LHCN-M2 (cell line): Measurements from ENCODE around the gene POLR3GL. TPM values are rescaled to one million over a fixed set of nuclear protein-coding genes. Genes with fewer than 3 reads are reported as not detected.
"Not testable (repeated sequence)": the region's sequence is repeated elsewhere in the genome, so short reads cannot be mapped to it uniquely, and the experiment has no call there.

ENCODE experiments used
- DNase-seq: peaks from one replicate; pipeline ENCODE4 v3.0.0-alpha.2; 2012; ENCODE audit warnings: low read depth
- polyA plus RNA-seq: library from polyadenylated mRNA; unstranded; fragments of >200 nt; gene quantifications from one replicate; pipeline ENCODE4 v1.2.1, GENCODE V29; 2012; ENCODE audit warnings: missing spikeins
- total RNA-seq: library from RNA; depleted of rRNA; stranded (reverse); fragments of >200 nt; gene quantifications from 2 replicates; pipeline ENCODE4 v1.2.3, GENCODE V29; 2014; rRNA removed

POLR3GL gene, protein sequence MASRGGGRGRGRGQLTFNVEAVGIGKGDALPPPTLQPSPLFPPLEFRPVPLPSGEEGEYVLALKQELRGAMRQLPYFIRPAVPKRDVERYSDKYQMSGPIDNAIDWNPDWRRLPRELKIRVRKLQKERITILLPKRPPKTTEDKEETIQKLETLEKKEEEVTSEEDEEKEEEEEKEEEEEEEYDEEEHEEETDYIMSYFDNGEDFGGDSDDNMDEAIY
- total RNA-seq = 27.8 and 32.0 TPM in 2 replicates
- 65.5 TPM for polyA plus RNA-seq

DNA sequence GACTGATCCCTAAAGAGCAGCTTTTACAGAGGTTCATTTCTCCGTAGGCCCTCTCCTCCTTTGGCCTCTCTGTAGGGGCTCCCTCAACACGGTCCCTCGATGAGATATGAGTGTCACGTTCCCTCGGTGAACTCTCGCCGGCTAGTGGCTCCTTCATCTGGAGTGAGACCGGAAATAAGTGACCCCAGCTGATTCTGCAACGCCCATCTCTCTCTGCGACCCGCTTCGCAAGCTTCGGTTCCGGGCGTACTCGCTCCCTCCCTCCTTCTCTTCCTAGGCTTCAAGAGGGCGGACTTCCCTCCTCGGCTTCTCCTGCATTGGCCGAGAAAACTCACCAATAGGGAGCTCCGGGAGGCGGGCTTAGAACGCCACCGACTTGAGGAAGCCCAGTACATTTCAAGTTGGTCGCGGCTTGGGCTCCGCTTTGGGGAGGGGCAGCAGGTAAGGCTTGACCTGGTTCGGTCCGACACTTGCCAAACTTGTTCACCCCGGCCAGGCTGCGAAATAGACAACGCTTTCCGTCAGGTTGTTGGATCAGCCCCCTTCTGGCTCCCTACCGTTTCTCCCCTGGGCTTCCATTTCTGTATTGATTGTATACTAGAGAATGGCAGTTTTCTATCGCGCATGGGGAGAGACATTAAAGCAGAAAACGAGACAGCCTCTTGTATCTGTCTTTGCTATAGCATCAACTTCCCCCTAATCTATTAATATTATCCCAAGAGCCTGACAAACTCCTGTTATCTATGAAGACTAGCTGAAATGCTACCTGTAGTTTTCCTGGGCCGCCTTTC, at the start of gene POLR3GL, which contains the start of gene ANKRD34A:
Gene POLR3GL, plus strand, starts transcription at position 363 of the 791 bp plus-strand sequence. CDS start 10,176 bp downstream, outside the sequence.
Gene ANKRD34A, minus strand, starts transcription at position 248 of the 791 bp plus-strand sequence. CDS start 2,816 bp downstream, outside the sequence.
- peak; percentile 94 for DNase-seq

DNA sequence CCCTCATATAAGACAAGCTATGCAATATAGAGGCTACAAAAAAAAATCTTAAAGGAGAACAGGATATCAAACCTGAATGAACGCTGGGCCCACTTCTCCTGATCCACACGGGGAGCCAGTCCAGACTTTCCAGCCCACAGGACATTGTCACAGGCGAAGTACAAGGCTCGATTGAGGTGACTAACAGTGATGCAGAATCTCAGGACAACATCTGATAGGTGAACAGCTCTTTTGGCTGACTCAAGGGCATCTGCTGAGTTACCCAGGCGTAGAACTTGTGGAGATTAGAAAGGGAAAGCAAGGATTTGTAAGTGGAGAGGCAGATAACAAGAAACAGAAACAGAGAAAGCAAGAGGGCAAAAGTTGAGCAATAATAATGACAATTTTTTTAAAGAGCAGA, 47.7 kb upstream of the POLR3GL start:
- DNase-seq = peak; percentile 28

DNA sequence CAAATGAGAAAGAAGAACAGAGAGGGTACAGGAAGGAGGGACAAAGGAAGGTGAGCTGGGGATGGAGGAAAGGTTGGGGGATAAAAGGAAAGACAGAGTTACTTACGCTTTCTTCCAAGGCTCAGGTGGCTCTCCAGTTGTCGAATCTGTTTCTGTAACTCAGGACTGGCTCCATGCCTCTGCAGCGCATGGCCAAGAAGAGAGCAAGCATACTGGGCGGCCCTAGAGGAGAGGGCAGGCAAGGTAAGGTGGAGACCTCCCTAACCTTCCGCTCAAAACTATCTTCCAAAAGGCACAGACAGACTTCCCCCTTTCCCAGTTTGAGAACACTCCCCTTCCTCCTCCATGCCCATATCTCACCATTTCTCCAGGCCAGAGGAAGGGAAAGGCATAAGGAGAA, 46.9 kb upstream of the POLR3GL start:
- no peak for DNase-seq

DNA sequence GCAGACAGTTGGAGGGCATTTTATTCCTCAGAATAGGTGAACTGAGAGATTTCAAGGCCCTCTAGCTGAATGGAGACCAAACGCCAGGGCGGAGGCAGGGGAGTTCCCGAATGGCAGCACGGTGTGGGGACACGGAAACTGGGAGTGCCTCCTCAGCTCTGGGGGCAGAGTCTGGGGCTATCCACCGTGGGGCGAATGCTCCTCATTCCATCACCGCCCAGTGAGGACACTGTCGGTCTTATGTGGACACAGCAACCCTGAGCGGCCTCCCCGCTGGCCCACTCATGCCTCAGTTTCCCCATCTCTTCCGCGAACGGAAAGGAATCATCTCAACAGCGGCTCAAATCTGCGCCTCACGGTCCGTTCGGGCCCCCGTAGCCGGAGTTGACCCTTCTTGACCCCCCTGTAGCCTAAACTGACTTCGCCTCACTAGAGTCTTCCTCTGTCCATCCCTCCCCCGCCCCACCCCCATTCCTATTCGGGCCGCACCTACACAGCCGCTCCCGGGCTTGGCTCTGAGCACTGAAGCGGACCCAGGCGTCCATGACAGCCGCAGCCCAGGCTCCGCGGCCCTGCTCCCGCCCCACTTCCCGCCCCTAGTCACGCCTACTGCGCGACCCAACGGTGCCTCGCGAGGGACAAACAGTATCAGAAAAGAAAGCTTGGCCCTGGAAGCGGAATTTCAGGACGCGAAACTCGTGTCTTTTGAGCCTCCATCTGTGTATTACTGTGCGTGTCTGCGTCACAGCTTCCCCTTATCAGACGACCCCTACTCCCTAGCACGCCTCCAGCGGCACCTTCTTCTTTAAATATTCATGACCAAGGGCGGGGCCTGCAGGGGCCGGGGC, 46.1 kb upstream of the POLR3GL start, which contains the start of gene PEX11B:
Gene PEX11B, minus strand, starts transcription at position 574 of the 848 bp plus-strand sequence. Its CDS starts 29 bp downstream, at position 545.
- DNase-seq = peak; percentile 89

DNA sequence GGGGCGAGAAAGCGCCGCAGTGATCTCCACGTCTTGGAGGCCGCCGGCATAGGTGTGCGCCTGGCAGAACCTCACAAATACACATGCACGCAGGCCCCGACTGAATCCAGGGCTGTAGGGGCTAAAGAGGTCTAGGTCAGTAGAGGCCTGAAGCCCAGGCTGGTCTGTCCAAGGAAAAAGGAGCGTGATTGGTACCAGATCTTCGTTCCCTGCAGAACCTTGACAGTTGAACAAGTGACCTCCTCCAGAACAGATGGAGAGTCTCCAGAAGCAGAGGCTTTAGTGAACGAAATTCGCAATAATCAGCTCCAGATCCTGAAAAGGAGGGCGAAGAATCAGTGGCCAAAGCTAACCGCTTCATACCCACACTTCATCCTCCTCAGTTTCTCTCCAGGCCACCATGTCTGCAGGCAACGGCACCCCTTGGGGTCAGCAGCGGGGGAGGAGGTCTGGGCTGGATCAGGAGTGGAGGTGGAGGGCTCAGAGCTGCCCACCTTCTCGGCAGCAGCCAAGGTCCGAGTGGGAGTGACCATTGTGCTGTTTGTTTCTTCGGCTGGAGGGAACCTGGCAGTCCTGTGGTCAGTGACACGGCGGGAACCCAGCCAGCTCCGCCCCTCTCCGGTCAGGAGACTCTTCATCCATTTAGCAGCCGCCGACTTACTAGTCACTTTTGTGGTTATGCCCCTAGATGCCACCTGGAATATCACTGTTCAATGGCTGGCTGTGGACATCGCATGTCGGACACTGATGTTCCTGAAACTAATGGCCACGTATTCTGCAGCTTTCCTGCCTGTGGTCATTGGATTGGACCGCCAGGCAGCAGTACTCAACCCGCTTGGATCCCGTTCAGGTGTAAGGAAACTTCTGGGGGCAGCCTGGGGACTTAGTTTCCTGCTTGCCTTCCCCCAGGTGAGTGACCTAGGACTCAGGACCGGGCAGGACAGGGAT, 45.2 kb upstream of the POLR3GL start:
- peak; percentile 62 for DNase-seq

DNA sequence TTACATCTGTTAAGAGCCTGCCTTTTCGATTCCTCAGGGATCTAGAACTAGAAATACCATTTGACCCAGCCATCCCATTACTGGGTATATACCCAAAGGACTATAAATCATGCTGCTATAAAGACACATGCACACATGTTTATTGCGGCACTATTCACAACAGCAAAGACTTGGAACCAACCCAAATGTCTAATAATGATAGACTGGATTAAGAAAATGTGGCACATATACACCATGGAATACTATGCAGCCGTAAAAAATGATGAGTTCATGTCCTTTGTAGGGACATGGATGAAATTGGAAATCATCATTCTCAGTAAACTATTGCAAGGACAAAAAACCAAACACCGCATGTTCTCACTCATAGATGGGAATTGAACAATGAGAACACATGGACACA, 44.2 kb upstream of the POLR3GL start:
- not testable (repeated sequence) for DNase-seq

DNA sequence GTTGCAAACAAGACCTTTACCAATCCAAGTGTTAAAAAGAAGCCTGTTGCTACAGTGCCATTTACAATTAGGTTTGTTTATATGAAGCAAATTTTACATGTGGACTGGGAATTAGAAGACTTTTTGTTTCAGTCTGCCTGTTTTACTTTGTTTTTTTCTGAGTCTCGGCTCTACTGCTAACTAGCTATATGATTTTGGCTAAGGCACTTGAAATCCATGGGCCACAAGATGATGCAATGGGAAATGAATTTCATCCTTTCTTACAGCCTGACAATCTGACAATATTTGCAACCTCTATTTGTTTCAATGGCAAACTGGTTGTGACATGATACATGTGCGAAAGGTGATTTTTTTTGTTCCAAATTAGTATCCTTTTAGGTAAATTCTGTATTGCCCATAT, 42.2 kb upstream of the POLR3GL start:
- DNase-seq = no peak

DNA sequence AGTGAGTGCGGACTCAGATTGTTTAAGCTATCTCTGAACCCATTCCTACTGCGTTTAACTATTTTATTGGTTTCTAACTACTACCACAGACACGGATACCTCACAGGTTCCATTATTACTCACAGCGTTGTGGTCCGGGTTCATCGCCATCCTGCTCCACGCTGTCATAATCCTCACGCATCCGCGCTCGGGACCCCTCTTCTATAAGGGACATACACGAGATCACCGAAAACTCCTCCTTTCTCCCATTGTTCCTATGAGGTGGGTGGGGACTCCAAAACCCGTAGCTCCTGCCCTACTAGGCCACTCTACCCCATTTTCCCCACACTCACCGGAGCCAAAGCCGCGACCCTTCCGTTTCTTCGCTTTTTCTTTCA, 37.8 kb upstream of the POLR3GL start:
- DNase-seq = peak; percentile 31

DNA sequence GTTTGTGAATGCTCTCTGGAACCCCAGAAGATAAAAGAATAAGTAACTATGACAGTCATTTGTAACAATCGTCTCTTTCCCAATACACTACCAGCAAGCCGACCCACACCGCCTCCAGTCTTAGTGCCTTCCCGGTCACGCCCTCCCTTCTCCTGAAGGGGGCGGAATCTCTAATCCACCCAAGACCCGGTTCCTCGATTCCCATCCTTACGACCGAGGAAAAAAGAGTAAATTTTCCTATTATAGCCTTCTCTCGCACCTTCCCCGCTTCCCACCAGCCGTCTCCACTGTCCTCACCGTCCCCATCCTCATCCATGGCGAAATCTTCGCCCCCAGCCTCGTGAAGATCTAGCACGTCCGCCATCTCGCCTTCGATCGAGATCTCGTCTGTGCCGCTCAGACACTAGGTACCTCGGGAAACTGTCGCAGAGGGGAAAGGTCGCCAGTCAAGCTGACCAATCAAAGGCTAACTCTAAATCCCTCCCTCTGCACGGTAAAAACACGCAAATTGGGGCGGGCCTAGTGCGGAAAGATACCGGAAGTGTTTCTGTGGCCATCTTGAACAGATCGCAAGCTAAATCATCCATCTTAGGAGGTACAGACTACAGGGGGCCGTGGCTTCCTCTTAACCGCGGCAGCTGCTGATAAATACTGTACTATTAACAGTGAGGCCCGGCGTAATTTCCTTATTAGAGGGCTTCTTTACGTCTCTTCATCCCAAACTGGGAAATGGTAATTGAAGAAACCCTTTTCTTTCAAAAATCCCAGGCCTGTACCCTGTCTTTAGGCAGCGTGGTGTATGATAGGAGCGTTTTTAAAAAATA, 37.2 kb upstream of the POLR3GL start, which contains the start of gene RBM8A:
Gene RBM8A, minus strand, starts transcription at position 422 of the 824 bp plus-strand sequence. Its CDS starts 58 bp downstream, at position 364.
- DNase-seq = peak; percentile 99

DNA sequence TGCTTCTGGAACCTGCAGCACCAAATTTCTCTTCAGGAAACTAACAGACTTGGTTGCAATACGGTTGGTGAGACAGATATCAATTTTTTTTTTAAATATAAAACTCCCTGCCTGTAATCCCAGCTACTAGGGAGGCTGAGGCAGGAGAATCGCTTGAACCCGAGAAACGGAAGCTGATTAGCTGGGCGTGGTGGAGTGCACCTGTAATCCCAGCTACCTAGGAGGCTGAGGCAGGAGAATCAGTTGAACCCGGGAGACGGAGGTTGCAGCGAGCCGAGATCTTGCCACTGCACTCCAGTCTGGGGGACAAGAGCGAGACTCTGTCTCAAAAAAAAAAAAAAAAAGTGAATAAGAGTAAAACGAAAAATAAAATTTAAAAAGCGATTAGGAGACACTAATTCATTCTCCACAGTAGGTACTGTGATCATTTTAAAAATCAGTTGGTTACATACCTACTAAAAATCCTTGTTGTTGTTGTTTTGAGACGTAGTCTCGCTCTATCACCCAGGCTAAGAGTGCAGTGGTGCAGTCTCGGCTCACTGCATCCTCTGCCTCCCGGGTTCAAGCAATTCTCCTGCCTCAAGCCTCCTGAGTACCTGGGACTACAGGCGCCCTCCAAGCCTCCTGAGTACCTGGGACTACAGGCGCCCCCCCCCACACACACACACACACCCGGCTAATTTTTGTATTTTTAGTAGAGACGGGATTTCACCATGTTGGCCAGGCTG, 36.4 kb upstream of the POLR3GL start:
- DNase-seq = no peak

DNA sequence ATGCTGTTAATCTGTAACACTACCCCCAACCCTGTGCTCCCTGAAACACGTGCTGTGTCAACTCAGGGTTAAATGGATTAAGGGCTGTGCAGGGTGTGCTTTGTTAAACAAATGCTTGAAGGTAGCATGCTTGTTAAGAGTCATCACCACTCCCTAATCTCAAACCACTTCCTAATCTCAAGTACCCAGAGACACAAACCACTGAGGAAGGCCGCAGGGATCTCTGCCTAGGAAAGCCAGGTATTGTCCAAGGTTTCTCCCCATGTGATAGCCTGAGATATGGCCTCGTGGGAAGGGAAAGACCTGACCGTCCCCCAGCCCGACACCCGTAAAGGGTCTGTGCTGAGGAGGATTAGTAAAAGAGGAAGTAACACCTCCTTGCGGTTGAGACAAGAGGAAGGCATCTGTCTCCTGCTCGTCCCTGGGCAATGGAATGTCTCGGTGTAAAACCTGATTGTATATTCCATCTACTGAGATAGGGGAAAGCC, 31.9 kb upstream of the POLR3GL start:
- DNase-seq = not testable (repeated sequence)

DNA sequence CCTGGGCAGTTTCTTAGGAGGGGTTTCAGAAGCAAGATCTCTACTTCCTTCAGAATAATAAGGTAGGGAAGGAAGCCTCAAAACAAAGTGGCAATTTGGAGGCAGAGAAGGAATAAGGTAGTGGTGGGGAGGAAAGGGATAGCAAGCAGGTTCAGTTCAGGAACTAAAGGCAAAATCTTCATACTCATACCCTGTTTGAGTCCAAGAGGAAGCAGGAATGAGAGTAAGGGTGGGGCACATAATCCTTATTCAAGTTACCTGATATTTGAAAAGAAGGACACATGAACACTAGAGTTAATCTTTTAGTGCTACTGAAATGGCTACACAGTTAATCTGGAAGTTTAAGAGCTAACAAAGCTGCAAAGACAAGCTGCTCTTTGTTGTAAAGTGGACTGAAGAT, 28.8 kb upstream of the POLR3GL start:
- DNase-seq = no peak

DNA sequence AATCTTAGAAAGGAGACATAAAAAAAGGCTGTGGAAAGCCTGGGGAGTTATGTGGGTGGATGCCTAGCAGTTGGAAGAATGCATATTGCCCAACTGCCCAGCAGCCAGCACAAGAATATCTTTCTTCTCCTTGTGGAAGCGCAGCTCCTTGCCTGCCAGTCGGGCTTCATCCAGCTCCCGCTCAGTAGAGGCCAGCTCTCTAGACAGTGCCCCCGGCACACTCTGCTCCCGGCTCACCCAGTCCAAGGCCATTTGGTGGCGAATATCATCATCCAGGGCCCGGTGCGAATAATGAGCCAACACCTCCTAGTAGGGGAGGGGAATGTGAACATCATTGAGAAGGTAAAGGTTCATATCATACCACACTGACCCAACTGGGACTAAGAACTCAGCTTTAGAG, 28.2 kb upstream of the POLR3GL start:
- no peak for DNase-seq

DNA sequence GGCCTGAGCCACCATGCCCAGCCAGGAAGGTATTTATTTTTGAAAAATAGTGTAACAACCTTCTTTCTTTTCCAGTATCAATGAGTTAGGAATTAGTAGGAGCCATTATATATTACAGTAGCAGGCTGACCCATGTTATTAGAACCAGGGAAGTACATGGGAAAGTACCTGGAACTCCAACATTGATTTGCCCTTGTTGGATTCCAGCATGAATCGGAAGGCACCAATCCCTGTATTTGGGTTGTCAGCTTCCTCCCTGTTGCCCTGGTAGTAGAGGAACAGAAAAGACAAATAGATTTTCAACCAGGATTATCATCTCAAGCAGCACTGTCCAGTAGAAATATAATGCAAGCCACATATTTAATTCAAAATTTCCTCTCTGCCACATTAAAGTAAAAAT, 27.1 kb upstream of the POLR3GL start:
- DNase-seq = no peak

DNA sequence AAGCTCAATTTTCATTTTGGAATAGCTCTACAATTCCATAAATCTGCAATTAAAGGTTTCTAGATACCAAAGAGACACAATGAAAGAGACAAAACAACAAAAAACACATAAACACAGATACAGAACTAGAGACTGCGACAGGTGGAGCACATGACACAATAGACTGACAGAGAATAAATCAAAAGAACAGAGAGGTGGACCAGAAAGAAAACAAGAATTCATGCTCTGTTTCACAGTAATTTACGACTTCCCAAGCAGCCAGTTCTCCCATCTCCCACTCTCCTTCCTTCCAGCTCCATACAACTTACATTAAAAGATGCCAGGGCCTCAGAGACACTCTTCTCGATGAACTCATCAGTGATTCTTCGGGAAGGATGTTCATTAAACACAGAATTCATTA, 22.1 kb upstream of the POLR3GL start:
- no peak for DNase-seq

DNA sequence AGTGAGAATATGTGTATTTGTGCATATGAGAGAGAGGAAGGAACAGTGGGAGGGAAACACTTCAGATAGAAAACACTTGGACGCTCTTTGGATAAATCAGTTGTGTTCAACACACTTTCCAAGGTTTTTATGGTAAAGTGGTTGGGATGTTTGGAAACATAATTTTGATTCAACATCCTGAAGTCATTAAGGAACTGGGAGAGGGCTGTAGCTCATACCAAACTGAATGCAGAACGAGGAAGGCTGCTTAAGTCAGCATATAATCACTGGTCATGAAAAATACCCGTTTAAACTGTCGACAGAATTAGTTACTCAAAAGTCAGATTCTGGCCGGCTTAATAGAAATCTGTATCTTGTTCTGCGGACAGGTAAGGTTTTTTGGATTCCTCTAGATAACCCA, 21.6 kb upstream of the POLR3GL start:
- no peak for DNase-seq

DNA sequence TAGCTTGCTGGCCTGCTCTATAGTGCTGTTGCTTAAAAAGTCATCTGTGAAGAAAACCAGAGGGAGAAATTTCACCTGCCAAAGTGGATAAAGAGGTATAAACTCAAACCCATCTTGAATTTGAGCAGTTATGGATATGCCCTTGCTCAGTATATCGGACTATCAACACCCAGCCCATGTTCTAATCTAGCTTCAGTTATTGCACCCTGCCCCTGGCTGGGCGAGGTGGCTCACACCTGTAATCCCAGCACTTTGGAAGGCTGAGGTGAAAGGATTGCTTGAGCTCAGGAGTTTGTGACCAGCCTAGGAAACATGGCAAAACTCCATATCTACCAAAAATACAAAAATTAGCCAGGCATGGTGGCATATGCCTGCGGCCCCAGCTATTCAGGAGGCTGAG, 20.0 kb upstream of the POLR3GL start:
- no peak for DNase-seq

DNA sequence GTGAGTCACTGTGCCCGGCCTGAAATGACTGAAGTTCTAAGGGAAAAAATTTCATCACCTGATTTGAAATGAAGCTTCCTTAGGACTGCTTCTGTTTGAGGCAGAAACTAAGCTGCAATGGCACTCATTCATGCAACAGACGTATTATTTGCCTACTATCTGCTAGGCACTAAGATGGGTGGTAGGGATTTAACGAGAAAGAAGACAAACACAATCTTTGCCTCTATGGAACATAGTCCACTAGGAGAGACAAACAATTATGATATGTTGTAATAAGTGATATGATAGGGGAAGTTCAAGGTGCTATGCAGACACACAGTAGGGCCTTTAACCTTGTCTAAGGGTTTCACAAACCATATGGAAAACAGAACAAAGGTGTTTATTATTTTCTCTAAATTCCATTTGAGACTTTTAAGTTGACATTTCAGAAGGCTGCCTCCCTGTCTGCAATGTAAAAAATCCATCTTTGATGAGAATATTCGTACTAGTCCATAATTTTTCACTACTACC, 18.0 kb upstream of the POLR3GL start:
- no peak for DNase-seq

DNA sequence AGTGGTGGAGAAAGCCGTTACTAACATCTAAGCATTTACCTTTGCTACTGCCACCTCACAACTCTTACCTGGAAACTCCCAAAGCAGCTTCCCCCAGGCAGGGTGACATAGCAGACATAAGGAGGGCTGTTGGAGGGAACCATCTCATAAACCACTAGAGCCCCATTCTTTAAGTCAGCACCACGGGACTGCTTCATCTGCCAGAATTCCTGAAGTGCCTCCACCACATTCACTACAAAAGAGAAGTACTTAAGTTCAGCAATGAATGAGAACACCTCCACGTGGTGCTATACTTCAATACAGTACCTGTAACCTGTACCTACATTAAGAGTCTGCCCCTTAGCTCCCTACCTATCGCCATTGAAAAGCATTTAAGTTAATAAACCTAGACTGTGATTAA, 16.9 kb upstream of the POLR3GL start:
- no peak for DNase-seq
